ENCODE measurements around the gene DMWD.

The DMWD gene

GRCh38 chr19:45745606-45746005, 47.0 kb downstream of the DMWD start:
- no peak for DNase-seq

GRCh38 chr19:45742969-45743368, 49.7 kb downstream of the DMWD start:
- no peak for DNase-seq

- no peak for DNase-seq
Measured at GRCh38 chr19:45739498-45740439, 52.9 kb downstream of the DMWD start.

- DNase-seq, result no peak
Measured at GRCh38 chr19:45733160-45733810, 59.4 kb downstream of the DMWD start, which contains the start of gene MEIOSIN. MEIOSIN (plus strand) TSS chr19:45733439; CDS start chr19:45735377, 1,938 bp downstream.

All from NCI-H2171 treated with DMSO at 0.1 percent for 48 hours (cell line).